ENCODE results near the gene ZFAND3. TPM values are rescaled to one million over a fixed set of nuclear protein-coding genes. Genes with fewer than 3 reads are reported as not detected.

ZFAND3 gene
- total and polyA plus RNA-seq, 2 donors (not counting 1 experiment from before 2014, with no cell fraction given): 21.5 to 40.8 TPM

DNA sequence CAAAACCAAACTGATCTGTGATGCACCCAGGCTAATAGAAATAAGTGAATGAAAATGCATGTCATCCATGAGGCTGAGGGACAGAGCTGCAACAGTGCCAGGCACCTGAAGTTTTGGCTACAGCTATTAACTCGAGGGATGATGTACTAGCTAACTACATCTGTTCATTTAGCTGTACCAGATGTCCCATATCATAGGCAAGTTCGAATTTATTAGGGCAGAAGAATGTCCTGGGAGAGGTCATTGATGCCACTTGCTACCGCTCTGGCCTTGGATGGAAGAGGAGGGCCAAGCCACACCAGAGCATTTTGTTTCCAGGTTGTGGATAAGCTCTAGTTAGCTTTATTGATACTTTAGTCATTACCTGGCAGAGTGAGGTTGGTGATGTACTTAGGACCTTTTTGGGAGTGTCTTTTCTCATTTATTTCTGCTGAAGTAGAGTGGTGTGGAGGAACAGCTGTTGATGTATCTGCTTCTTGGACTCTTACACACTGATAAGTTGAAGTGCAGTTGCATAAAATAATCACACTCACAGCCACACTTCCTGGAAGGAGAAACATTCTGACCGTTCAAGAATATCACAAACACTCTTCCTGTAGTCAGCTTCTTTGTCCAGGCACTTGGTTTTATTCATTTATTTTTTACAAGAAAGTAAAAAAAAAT is 8.2 kb downstream of the ZFAND3 start:
- H3K9ac ChIP-seq (ENCODE audit: insufficient read depth, low read length): no peak overlapping the region
- no peak overlapping the region for H3K4me2 ChIP-seq (ENCODE audit: extremely low read depth, insufficient read depth, low read length)
- H3K4me1 ChIP-seq (ENCODE audit: control insufficient read depth, extremely low read depth, insufficient read depth, low read length): peaks cover 2% of the 10 kb centered on the region
- no peaks in the 10 kb centered on the region for H3K36me3 ChIP-seq (ENCODE audit: control insufficient read depth, insufficient read depth, low read length)
- no peak overlapping the region for H2AFZ ChIP-seq (ENCODE audit: low read length)
- no peaks in the 10 kb centered on the region for H3K27me3 ChIP-seq (ENCODE audit: control insufficient read depth, insufficient read depth, low read length)
- peaks cover 2% of the 10 kb centered on the region for H4K20me1 ChIP-seq (ENCODE audit: control insufficient read depth, extremely low read depth, insufficient read depth, low read length)
- H3K79me2 ChIP-seq (ENCODE audit: control insufficient read depth, insufficient read depth, low read length): peaks cover 96% of the 10 kb centered on the region
- no peaks in the 10 kb centered on the region for H3K9me3 ChIP-seq (ENCODE audit: control insufficient read depth, insufficient read depth, low read depth, low read length)
- H3K4me3 ChIP-seq (replicated peaks in 1 of 4; ENCODE audit: control extremely low read depth in 1 of 4, insufficient read depth in 1 of 4, low read depth in 3 of 4, low read length in 4 of 4): no peak overlapping the region
- TF ChIP-seq, protein P1, sequence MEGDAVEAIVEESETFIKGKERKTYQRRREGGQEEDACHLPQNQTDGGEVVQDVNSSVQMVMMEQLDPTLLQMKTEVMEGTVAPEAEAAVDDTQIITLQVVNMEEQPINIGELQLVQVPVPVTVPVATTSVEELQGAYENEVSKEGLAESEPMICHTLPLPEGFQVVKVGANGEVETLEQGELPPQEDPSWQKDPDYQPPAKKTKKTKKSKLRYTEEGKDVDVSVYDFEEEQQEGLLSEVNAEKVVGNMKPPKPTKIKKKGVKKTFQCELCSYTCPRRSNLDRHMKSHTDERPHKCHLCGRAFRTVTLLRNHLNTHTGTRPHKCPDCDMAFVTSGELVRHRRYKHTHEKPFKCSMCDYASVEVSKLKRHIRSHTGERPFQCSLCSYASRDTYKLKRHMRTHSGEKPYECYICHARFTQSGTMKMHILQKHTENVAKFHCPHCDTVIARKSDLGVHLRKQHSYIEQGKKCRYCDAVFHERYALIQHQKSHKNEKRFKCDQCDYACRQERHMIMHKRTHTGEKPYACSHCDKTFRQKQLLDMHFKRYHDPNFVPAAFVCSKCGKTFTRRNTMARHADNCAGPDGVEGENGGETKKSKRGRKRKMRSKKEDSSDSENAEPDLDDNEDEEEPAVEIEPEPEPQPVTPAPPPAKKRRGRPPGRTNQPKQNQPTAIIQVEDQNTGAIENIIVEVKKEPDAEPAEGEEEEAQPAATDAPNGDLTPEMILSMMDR (conservative IDR thresholded peaks at IDR 0.05 in 1 of 2, IDR thresholded peaks at IDR 0.05 in 1 of 2; ENCODE audit: low read depth in 1 of 2, low read length in 2 of 2): no peak
- no peak for TF ChIP-seq EZH2 (IDR thresholded peaks at IDR 0.05; ENCODE audit: low read length, missing control alignments)
- DNase-seq (ENCODE audit: low read depth in 2 of 2): no peak
- no peak overlapping the region for H3K27ac ChIP-seq (ENCODE audit: insufficient read depth, low read length)

DNA sequence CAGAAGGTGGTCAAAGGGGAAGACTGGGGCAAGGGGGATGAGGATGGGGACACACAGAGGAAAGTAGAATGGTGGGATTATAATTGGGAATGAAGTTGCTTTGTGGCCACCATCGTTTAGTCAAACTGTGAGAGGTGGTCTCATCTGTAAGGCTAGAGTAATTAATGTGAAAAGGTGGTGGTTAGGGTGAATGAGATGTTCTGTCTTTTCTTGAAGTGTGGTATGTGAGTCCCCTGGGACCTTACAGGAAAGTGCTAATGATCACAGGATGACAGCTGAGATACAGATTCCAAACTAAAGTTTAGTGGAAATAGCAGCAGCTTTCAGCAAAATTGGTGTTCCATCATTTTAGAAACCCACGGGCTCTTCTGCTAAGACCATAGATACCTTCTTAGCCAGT is 10.7 kb downstream of the ZFAND3 start:
- Histone ChIP-seq H3K4me3 (replicated peaks in 1 of 4; ENCODE audit: control extremely low read depth in 1 of 4, insufficient read depth in 1 of 4, low read depth in 3 of 4, low read length in 4 of 4) (no peak overlapping the region), H3K9me3 (ENCODE audit: control insufficient read depth, insufficient read depth, low read depth, low read length) (no peaks in the 10 kb centered on the region), H3K27ac (ENCODE audit: insufficient read depth, low read length) (no peak overlapping the region), H3K27me3 (ENCODE audit: control insufficient read depth, insufficient read depth, low read length) (no peaks in the 10 kb centered on the region), H3K4me1 (ENCODE audit: control insufficient read depth, extremely low read depth, insufficient read depth, low read length) (peaks cover 2% of the 10 kb centered on the region), H4K20me1 (ENCODE audit: control insufficient read depth, extremely low read depth, insufficient read depth, low read length) (peaks cover 2% of the 10 kb centered on the region), H3K79me2 (ENCODE audit: control insufficient read depth, insufficient read depth, low read length) (peaks cover 93% of the 10 kb centered on the region), H3K36me3 (ENCODE audit: control insufficient read depth, insufficient read depth, low read length) (no peaks in the 10 kb centered on the region), H3K4me2 (ENCODE audit: extremely low read depth, insufficient read depth, low read length) (no peak overlapping the region), H2AFZ (ENCODE audit: low read length) (no peak overlapping the region), H3K9ac (ENCODE audit: insufficient read depth, low read length) (no peak overlapping the region)
- DNase-seq (ENCODE audit: low read depth in 2 of 2): no peak
- no peak for TF ChIP-seq EZH2 (IDR thresholded peaks at IDR 0.05; ENCODE audit: low read length, missing control alignments)
- TF ChIP-seq, protein P1 (conservative IDR thresholded peaks at IDR 0.05 in 1 of 2, IDR thresholded peaks at IDR 0.05 in 1 of 2; ENCODE audit: low read depth in 1 of 2, low read length in 2 of 2): no peak

DNA sequence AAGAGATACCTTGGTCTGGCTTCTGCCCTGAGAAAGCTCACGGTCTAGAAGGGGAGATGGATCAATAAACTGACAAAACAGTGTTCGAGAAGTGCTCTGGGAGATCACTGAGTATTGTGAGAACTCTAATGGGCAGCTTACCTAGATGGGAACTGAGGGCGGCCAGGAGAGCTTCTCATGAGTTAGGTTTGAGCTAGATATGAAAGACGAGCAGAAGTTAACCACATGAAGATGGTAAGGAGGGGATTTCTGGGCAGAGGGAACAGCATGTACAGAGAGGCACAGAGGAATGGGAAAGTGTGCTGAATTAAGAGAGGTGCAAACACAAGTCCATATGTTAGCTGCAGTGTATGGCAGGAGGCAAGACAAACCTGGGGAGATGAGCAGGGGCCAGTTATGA is 11.9 kb downstream of the ZFAND3 start:
- H3K36me3 ChIP-seq (ENCODE audit: control insufficient read depth, insufficient read depth, low read length): no peaks in the 10 kb centered on the region
- H4K20me1 ChIP-seq (ENCODE audit: control insufficient read depth, extremely low read depth, insufficient read depth, low read length): no peaks in the 10 kb centered on the region
- H3K9ac ChIP-seq (ENCODE audit: insufficient read depth, low read length): no peak overlapping the region
- peaks cover 2% of the 10 kb centered on the region for H3K4me1 ChIP-seq (ENCODE audit: control insufficient read depth, extremely low read depth, insufficient read depth, low read length)
- H3K4me3 ChIP-seq (replicated peaks in 1 of 4; ENCODE audit: control extremely low read depth in 1 of 4, insufficient read depth in 1 of 4, low read depth in 3 of 4, low read length in 4 of 4): no peak overlapping the region
- TF ChIP-seq EZH2 (IDR thresholded peaks at IDR 0.05; ENCODE audit: low read length, missing control alignments): no peak
- TF ChIP-seq, protein P1 (conservative IDR thresholded peaks at IDR 0.05 in 1 of 2, IDR thresholded peaks at IDR 0.05 in 1 of 2; ENCODE audit: low read depth in 1 of 2, low read length in 2 of 2): no peak
- no peak overlapping the region for H2AFZ ChIP-seq (ENCODE audit: low read length)
- DNase-seq (ENCODE audit: low read depth in 2 of 2): no peak
- peaks cover 93% of the 10 kb centered on the region for H3K79me2 ChIP-seq (ENCODE audit: control insufficient read depth, insufficient read depth, low read length)
- no peak overlapping the region for H3K4me2 ChIP-seq (ENCODE audit: extremely low read depth, insufficient read depth, low read length)
- H3K9me3 ChIP-seq (ENCODE audit: control insufficient read depth, insufficient read depth, low read depth, low read length): no peaks in the 10 kb centered on the region
- no peak overlapping the region for H3K27ac ChIP-seq (ENCODE audit: insufficient read depth, low read length)
- no peaks in the 10 kb centered on the region for H3K27me3 ChIP-seq (ENCODE audit: control insufficient read depth, insufficient read depth, low read length)

All from fibroblast of lung (primary cell).